AG10803 (cell line): ENCODE measurements around the gene GP1BB.

Experiments
- DNase-seq: peaks from one replicate; pipeline ENCODE4 v3.0.0; 2010; ENCODE audit warnings: low read depth
- H3K4me3 ChIP-seq: 2 replicates; pipeline ENCODE4 v1.5.1; 2011; ENCODE audit warnings: mild to moderate bottlenecking, low read length, control low read depth
- TF ChIP-seq, protein P1 (sequence below): conservative IDR thresholded peaks from 2 replicates; pipeline ENCODE4 v1.5.1; 2011; ENCODE audit warnings: mild to moderate bottlenecking, low read length, control low read depth, inconsistent platforms

The GP1BB gene

DNA sequence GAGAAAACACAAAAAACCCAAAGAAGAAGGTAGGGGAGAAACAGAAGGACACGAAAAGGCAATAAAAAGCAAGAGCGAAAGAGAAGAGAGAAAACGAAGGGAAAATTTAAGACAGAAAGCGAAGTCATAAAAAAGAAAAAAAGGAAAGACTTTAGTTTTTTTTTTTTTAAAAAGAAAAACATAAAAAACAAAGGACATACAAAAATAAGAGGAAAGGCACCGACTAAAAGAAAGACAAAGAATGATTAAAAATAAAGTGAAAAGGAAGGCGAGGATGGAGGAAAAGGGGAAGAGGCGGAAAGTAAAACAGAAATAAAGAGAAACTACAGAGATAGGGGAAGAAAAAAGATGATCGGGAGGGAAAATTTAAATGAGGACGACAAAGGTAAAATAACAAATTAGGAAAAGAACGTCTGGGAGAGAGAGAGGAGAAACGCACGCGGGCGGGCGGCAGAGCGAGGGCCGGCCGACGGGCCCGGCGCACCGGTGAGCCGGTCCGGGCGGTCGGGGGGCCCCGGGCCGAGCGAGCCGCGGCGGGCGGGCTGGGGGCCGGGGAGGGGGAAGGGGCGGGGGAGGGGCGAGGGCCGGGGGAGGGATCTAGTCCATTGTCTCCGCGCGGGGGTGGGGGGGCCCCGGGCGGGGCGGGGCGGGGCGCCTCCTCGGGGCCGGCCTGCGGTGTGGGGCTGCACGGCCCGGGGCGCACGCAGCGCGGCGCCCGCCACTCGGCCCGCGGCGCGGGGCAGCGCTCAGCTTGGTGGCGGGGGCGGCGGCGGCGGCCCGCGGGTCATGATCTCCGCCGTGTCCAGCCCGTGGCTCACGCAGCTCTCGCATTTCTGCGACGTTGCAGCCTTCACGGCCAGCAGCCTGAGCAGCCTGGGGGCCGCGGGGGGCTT lies 37.0 kb downstream of the GP1BB start, which contains the start of gene TBX1:
Gene TBX1 (plus strand): TSS at position 721 of the 893 bp plus-strand sequence. CDS start 66 bp downstream, at position 787.
- DNase-seq, result no peak
- TF ChIP-seq, protein P1, sequence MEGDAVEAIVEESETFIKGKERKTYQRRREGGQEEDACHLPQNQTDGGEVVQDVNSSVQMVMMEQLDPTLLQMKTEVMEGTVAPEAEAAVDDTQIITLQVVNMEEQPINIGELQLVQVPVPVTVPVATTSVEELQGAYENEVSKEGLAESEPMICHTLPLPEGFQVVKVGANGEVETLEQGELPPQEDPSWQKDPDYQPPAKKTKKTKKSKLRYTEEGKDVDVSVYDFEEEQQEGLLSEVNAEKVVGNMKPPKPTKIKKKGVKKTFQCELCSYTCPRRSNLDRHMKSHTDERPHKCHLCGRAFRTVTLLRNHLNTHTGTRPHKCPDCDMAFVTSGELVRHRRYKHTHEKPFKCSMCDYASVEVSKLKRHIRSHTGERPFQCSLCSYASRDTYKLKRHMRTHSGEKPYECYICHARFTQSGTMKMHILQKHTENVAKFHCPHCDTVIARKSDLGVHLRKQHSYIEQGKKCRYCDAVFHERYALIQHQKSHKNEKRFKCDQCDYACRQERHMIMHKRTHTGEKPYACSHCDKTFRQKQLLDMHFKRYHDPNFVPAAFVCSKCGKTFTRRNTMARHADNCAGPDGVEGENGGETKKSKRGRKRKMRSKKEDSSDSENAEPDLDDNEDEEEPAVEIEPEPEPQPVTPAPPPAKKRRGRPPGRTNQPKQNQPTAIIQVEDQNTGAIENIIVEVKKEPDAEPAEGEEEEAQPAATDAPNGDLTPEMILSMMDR, result no peak
- peak within 1 kb of the TSS; percentile 74 for H3K4me3 ChIP-seq

DNA sequence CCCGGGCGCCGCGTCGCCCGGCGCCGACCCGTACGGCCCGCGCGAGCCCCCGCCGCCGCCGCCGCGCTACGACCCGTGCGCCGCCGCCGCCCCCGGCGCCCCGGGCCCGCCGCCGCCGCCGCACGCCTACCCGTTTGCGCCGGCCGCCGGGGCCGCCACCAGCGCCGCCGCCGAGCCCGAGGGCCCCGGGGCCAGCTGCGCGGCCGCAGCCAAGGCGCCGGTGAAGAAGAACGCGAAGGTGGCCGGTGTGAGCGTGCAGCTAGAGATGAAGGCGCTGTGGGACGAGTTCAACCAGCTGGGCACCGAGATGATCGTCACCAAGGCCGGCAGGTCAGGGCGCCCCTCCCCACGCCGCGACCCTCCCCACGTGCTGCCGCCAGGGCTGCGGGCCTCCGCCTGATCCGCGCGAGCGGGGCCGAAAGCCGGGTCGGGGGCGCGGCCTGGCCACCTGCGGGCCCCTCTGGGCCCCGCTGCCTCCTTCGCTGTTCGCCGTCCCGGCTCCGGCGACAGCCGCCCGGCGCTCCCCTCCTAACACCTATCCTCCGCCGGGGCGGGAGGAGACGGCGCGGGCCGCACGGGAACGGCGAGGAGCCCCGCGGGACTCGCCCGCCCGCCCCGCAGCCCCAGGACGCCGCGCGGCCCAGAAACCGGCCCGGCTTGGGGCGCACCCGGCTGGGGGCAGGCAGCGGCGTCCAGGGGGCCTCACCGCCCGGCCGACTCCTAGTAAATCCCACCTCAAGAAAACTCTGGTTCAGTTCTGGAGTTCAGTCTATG lies 37.8 kb downstream of the GP1BB start:
- peak overlapping the region; percentile 74 for H3K4me3 ChIP-seq
- DNase-seq, result no peak
- TF ChIP-seq, protein P1, result no peak

DNA sequence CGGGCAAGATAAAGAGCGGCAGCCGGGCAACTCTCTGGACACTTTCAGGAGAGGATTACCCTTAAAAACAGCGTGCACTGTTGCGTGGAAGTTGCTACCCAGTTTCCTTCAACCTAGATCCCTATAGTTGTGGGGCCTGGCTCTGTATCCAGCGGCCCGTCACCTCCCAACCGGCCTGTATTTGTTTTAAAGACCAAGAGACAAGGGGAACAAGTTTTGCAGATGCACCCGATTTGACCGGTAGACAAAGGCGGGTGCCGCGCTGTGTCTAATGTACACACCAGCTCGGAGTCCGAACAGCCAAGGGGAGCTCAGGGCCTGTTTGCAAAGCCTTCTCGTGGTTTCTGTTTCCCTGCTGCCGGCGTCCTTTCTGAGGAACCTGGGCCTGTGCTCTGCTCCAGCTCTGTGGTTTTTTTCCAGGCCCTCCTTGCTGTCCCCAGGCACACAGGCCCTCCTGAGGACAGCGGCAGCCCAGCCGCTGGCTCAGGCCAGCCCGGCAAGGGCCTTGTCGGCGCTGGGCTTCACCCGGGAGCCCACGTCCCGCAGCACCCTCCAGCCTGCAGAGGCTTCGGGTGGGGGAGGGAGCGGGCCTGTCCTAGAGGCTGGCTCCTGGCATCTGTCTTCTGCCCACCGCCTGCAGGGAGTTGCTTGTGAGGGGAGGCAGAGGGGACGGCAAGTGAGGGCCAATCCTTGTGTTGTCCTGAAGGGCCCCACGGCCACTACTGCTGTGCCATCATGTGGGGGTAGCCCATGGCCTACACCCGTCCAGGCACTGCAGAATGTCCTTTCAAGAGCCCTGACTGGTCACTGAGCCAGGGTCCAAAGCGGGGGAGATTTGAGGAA lies 38.6 kb downstream of the GP1BB start:
- DNase-seq, result peak; percentile 36
- TF ChIP-seq, protein P1, result no peak
- H3K4me3 ChIP-seq, result peak overlapping the region; percentile 74

DNA sequence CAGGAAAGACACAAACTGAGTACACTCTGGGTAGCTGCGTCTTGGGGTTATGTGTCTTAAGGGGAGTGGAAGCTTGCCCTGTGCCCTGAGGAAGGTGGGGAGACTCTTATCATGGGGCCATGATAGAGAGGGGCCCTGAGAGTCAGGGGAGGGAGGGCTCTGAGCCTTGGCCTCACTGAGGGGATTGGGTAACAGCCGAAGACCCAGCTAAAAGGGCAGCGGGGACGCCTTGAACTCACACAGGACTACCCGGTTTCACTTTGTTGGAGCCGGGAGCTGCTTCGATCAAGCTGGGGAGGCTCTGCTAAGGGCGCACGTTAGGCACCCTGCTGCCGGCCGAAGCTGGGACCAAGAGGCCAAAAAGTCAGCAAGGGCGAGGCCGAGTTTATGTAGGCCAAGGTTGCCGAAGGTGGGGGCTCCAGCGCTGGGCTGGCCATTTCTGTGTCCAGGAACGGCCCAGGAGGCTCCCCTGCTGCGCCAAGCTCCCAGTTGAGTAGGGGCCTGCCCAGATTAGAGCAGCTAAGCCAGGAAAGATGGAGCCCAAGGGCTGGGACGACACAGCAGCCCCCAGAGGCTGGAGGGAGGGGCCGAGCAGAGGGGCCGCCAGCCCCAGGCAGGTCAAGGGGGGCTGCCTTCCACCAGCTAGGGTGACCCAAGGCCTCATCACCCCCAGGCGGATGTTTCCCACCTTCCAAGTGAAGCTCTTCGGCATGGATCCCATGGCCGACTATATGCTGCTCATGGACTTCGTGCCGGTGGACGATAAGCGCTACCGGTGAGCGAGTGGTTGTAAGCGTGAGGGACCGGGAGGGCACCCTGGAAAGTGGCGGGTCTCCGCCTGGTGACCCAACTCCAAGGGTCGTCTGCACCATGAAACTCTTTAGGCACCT lies 39.5 kb downstream of the GP1BB start:
- peak; percentile 38 for DNase-seq
- peak overlapping the region; percentile 74 for H3K4me3 ChIP-seq
- TF ChIP-seq, protein P1, result no peak

DNA sequence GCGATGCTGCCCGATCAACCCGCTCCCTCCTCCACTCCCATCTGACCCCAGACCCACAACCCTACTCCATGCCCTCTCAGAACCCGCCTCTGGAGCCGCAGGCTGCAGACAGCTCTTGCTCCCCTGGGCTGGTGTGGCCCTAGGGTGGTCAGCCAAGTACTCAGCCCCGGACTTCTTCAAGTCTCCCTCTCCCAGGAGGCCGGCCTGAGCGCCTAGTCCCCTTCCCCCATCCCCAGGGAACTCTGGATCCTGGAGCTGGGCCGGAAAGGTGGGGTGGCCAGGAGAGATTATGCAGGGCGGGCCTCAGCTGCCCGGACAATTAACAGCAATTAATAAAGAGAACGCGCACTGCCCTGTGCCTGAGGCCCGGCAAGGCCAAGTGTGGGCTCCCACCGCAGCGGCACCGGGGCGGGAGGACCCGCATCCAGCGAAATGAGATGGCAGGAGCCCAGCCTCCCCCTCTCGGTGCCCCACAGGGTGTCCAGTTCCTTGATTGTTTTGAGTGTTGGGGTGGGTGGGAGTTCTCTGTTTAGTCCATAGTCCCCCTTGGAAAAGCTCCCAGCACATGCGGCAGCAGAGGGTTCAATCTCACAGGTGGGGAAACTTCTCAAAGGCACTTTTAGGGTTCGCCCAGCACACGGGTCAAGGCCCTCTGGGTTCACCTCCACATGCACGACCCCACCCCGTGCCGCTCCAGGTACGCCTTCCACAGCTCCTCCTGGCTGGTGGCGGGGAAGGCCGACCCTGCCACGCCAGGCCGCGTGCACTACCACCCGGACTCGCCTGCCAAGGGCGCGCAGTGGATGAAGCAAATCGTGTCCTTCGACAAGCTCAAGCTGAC lies 40.3 kb downstream of the GP1BB start:
- TF ChIP-seq, protein P1, result no peak
- DNase-seq, result no peak
- H3K4me3 ChIP-seq, result peak overlapping the region; percentile 74
